Measurements from ENCODE around the gene CACNB2.

CACNB2 gene

GRCh38 chr10:18158773-18159265 lies 18.6 kb downstream of the CACNB2 start:
- no peak for TF ChIP-seq POLR2A (IDR thresholded peaks at IDR 0.05; ENCODE audit: extremely low read depth, insufficient read length)
- TF ChIP-seq CTCF (IDR thresholded peaks at IDR 0.05; ENCODE audit: low read depth, low read length), result no peak
- TF ChIP-seq MYC (IDR thresholded peaks at IDR 0.05; ENCODE audit: low read depth, low read length), result no peak
- TF ChIP-seq MAX (IDR thresholded peaks at IDR 0.05; ENCODE audit: low read depth, low read length), result no peak
- no peak overlapping the region for H3K4me3 ChIP-seq (ENCODE audit: low read depth, low read length)
- DNase-seq (ENCODE audit: low read depth), result no peak

- no peak overlapping the region for H3K4me3 ChIP-seq (ENCODE audit: low read depth, low read length)
- no peak for DNase-seq (ENCODE audit: low read depth)
- TF ChIP-seq POLR2A (IDR thresholded peaks at IDR 0.05; ENCODE audit: extremely low read depth, insufficient read length) (no peak), MYC (IDR thresholded peaks at IDR 0.05; ENCODE audit: low read depth, low read length) (no peak), CTCF (IDR thresholded peaks at IDR 0.05; ENCODE audit: low read depth, low read length) (no peak), MAX (IDR thresholded peaks at IDR 0.05; ENCODE audit: low read depth, low read length) (no peak)
Measured at GRCh38 chr10:18159557-18159956, 19.3 kb downstream of the CACNB2 start.

GRCh38 chr10:18162021-18162627 lies 21.9 kb downstream of the CACNB2 start:
- TF ChIP-seq POLR2A (IDR thresholded peaks at IDR 0.05; ENCODE audit: extremely low read depth, insufficient read length) (no peak), MAX (IDR thresholded peaks at IDR 0.05; ENCODE audit: low read depth, low read length) (no peak), CTCF (IDR thresholded peaks at IDR 0.05; ENCODE audit: low read depth, low read length) (no peak), MYC (IDR thresholded peaks at IDR 0.05; ENCODE audit: low read depth, low read length) (no peak)
- no peak overlapping the region for H3K4me3 ChIP-seq (ENCODE audit: low read depth, low read length)
- DNase-seq (ENCODE audit: low read depth), result no peak

- DNase-seq (ENCODE audit: low read depth), result no peak
- TF ChIP-seq MAX (IDR thresholded peaks at IDR 0.05; ENCODE audit: low read depth, low read length), result no peak
- no peak for TF ChIP-seq POLR2A (IDR thresholded peaks at IDR 0.05; ENCODE audit: extremely low read depth, insufficient read length)
- no peak overlapping the region for H3K4me3 ChIP-seq (ENCODE audit: low read depth, low read length)
Measured at GRCh38 chr10:18164093-18164492, 23.9 kb downstream of the CACNB2 start.

GRCh38 chr10:18164748-18165361 lies 24.6 kb downstream of the CACNB2 start:
- TF ChIP-seq POLR2A (IDR thresholded peaks at IDR 0.05; ENCODE audit: extremely low read depth, insufficient read length) (no peak), MYC (IDR thresholded peaks at IDR 0.05; ENCODE audit: low read depth, low read length) (no peak), MAX (IDR thresholded peaks at IDR 0.05; ENCODE audit: low read depth, low read length) (no peak), CTCF (IDR thresholded peaks at IDR 0.05; ENCODE audit: low read depth, low read length) (no peak)
- H3K4me3 ChIP-seq (ENCODE audit: low read depth, low read length), result no peak overlapping the region
- DNase-seq (ENCODE audit: low read depth), result no peak

GRCh38 chr10:18178854-18179483 lies 38.7 kb downstream of the CACNB2 start:
- TF ChIP-seq MYC (IDR thresholded peaks at IDR 0.05; ENCODE audit: low read depth, low read length), result no peak
- TF ChIP-seq CTCF (IDR thresholded peaks at IDR 0.05; ENCODE audit: low read depth, low read length), result no peak
- no peak for TF ChIP-seq POLR2A (IDR thresholded peaks at IDR 0.05; ENCODE audit: extremely low read depth, insufficient read length)
- no peak for TF ChIP-seq MAX (IDR thresholded peaks at IDR 0.05; ENCODE audit: low read depth, low read length)
- no peak for DNase-seq (ENCODE audit: low read depth)
- H3K4me3 ChIP-seq (ENCODE audit: low read depth, low read length), result no peak overlapping the region

All from NB4 (cell line).